ENCODE measurements around the gene ZDHHC23.

Gene ZDHHC23

DNA sequence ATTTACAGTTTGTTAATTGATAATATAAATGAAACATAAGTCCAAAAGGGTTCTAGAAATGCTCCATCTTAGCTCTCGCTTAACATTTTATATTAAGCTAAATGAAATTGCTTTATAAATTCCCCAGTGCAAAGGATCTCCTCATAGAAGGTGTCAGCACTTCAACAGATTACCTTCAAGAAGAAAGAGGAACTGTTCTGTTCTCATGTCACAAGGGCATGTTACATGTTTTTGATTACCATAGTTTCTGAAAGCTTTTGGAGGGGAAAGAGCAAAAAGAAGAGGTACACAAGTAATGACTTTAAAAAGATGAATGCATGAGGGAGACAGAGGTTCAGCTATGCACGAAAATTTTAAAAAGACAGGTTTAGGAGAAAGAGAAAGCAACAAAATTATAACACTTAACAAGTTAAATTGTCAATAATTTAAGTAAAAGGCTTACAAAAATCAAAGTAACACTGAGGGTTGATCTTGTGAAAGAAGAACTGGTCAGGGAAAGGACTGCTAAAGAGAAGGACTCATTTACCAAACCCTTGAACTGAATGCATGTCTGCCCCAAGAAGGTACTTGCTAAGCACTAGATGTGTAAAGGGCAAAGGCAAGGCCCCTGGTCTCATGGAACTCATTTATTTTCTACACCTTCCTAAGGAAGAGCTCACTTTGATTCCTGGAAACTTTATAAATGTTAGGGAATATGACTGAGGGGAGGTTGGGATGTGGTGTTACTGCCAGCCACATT, 63.4 kb downstream of the ZDHHC23 start:
- DNase-seq = no peak

All from fibroblast of skin of abdomen (primary cell).